IMR-90 (cell line): ENCODE measurements around the gene UBE2N. TPM values are rescaled to one million over a fixed set of nuclear protein-coding genes. Genes with fewer than 3 reads are reported as not detected.
A peak's percentile ranks its signal among the peaks of the same experiment; 100 is the strongest.

Experiments used
- ATAC-seq: fragments of 200-7000 bp; cut with Tn5 transposase; 2 replicates; pipeline ENCODE4 v1.9.1; 2020; ENCODE audit warnings: low read depth, mild to moderate bottlenecking, moderate library complexity
- BruUV-seq: library from RNA; stranded (reverse); fragments of 400-500 nt; replicated peaks from 2 replicates; lab custom pipeline; 2021; lab: Mats Ljungman, UMichigan
- CTCF ChIA-PET: fragments of 300-600 bp; formaldehyde crosslinking; extraction: SDS; loops from one replicate; lab custom pipeline; 2021; ENCODE audit warnings: antibody characterized with exemption; lab: Yijun Ruan, JAX
- POLR2A ChIA-PET: fragments of 300-600 bp; sonication (Branson Sonifier 250); formaldehyde crosslinking; loops from one replicate; lab custom pipeline; 2022; ENCODE audit warnings: antibody characterized with exemption; ENCODE audit not compliant: unreplicated experiment; lab: Charles Lee
- DNase-seq: peaks from one replicate; pipeline ENCODE4 v3.0.0; 2013
- H2AFZ ChIP-seq: replicated peaks from 2 replicates; pipeline ENCODE3; 2013; ENCODE audit warnings: low read length, mild to moderate bottlenecking; ENCODE audit not compliant: poor library complexity
- H2AK5ac ChIP-seq: 2 replicates; pipeline ENCODE4 v1.6.1; 2013; ENCODE audit warnings: low read depth, low read length, inconsistent platforms
- H2AK9ac ChIP-seq: replicated peaks from 2 replicates; pipeline ENCODE3; 2013; ENCODE audit warnings: mild to moderate bottlenecking, low read depth, low read length, moderate library complexity; ENCODE audit not compliant: poor library complexity
- H2BK120ac ChIP-seq: 2 replicates; pipeline ENCODE4 v1.6.1; 2013; ENCODE audit warnings: low read depth, low read length, inconsistent platforms
- H2BK15ac ChIP-seq: 3 replicates; pipeline ENCODE4 v1.6.1; 2013; ENCODE audit warnings: low read depth, low read length, inconsistent platforms
- H2BK20ac ChIP-seq: 2 replicates; pipeline ENCODE4 v1.6.1; 2013; ENCODE audit warnings: low read depth, mild to moderate bottlenecking, inconsistent platforms, low read length, moderate library complexity
- H2BK5ac ChIP-seq: 2 replicates; pipeline ENCODE4 v1.6.1; 2013; ENCODE audit warnings: mild to moderate bottlenecking, low read depth, low read length, inconsistent platforms; ENCODE audit not compliant: poor library complexity, severe bottlenecking
- H3K14ac ChIP-seq: replicated peaks from 2 replicates; pipeline ENCODE4 v1.6.1; 2013; ENCODE audit warnings: low read depth, low read length, inconsistent platforms
- H3K18ac ChIP-seq: 2 replicates; pipeline ENCODE4 v1.6.1; 2013; ENCODE audit warnings: low read depth, low read length, control low read depth
- H3K23ac ChIP-seq: 2 replicates; pipeline ENCODE4 v1.6.1; 2013; ENCODE audit warnings: low read depth, low read length, inconsistent platforms
- H3K27ac ChIP-seq: 2 replicates; pipeline ENCODE4 v1.5.1; 2013; ENCODE audit warnings: mild to moderate bottlenecking, control low read depth, low read length; ENCODE audit not compliant: insufficient read depth
- H3K27me3 ChIP-seq: 2 replicates; pipeline ENCODE4 v1.6.1; 2013; ENCODE audit warnings: low read length; ENCODE audit not compliant: control insufficient read depth, insufficient read depth
- H3K36me3 ChIP-seq: 2 replicates; pipeline ENCODE4 v1.6.1; 2013; ENCODE audit warnings: low read length, mixed read lengths; ENCODE audit not compliant: control insufficient read depth, insufficient read depth
- H3K4ac ChIP-seq: 2 replicates; pipeline ENCODE4 v1.6.1; 2013; ENCODE audit warnings: low read depth, low read length, inconsistent platforms
- H3K4me1 ChIP-seq: 2 replicates; pipeline ENCODE4 v1.6.1; 2013; ENCODE audit warnings: low read length, mixed read lengths; ENCODE audit not compliant: control insufficient read depth, insufficient read depth
- H3K4me2 ChIP-seq: 2 replicates; pipeline ENCODE4 v1.6.1; 2013; ENCODE audit warnings: low read depth, mild to moderate bottlenecking, control low read depth, low read length, moderate library complexity
- H3K4me3 ChIP-seq: 2 replicates; pipeline ENCODE4 v1.5.1; 2013; ENCODE audit warnings: low read depth, mild to moderate bottlenecking, control low read depth, low read length, moderate library complexity; ENCODE audit not compliant: insufficient read depth
- H3K56ac ChIP-seq: 2 replicates; pipeline ENCODE4 v1.6.1; 2013; ENCODE audit warnings: low read length, inconsistent platforms; ENCODE audit not compliant: insufficient read depth; ENCODE audit errors: extremely low read depth
- H3K79me1 ChIP-seq, 2 experiments: 2 replicates each; pipeline ENCODE4 v1.6.1; 2013; ENCODE audit warnings: low read length in 2 of 2, inconsistent platforms in 1 of 2, low read depth in 1 of 2
- H3K9ac ChIP-seq: 2 replicates; pipeline ENCODE4 v1.6.1; 2013; ENCODE audit warnings: low read depth, low read length, control low read depth
- H3K9me1 ChIP-seq: 2 replicates; pipeline ENCODE4 v1.6.1; 2013; ENCODE audit warnings: low read length, inconsistent platforms; ENCODE audit not compliant: insufficient read depth
- H3K9me3 ChIP-seq: 2 replicates; pipeline ENCODE4 v1.6.1; 2013; ENCODE audit warnings: low read length; ENCODE audit not compliant: control insufficient read depth, insufficient read depth
- H4K20me1 ChIP-seq: 2 replicates; pipeline ENCODE4 v1.6.1; 2013; ENCODE audit warnings: low read length, inconsistent platforms; ENCODE audit not compliant: insufficient read depth
- H4K5ac ChIP-seq: 2 replicates; pipeline ENCODE4 v1.6.1; 2013; ENCODE audit warnings: mild to moderate bottlenecking, low read depth, low read length, control low read depth
- H4K8ac ChIP-seq, 2 experiments: 2 replicates each; pipeline ENCODE4 v1.6.1; 2013; ENCODE audit warnings: low read depth in 2 of 2, low read length in 2 of 2, control low read depth in 1 of 2, inconsistent platforms in 1 of 2
- H4K91ac ChIP-seq: 2 replicates; pipeline ENCODE4 v1.6.1; 2013; ENCODE audit warnings: low read depth, low read length, inconsistent platforms; ENCODE audit not compliant: insufficient read depth
- BHLHE40 ChIP-seq: fragments of 150-350 bp; IDR thresholded peaks from 2 replicates; pipeline ENCODE4 v1.6.1; 2016; ENCODE audit warnings: mild to moderate bottlenecking, low read depth, low read length
- CEBPB ChIP-seq: IDR thresholded peaks from 2 replicates; pipeline ENCODE4 v1.6.1; 2012; ENCODE audit warnings: low read depth, low read length, improper control_type of control experiment
- CHD1 ChIP-seq: IDR thresholded peaks from 2 replicates; pipeline ENCODE4 v1.6.1; 2012; ENCODE audit warnings: low read depth, low read length, improper control_type of control experiment
- ELK1 ChIP-seq: fragments of 150-350 bp; IDR thresholded peaks from 2 replicates; pipeline ENCODE4 v1.6.1; 2016; ENCODE audit warnings: low read depth, mild to moderate bottlenecking, low read length, moderate library complexity, borderline replicate concordance
- FOS ChIP-seq: fragments of 150-350 bp; IDR thresholded peaks from 2 replicates; pipeline ENCODE4 v1.6.1; 2016; ENCODE audit warnings: low read depth, low read length
- MAFK ChIP-seq: IDR thresholded peaks from 2 replicates; pipeline ENCODE4 v1.6.1; 2012; ENCODE audit warnings: low read depth, low read length, improper control_type of control experiment
- MAZ ChIP-seq: IDR thresholded peaks from 2 replicates; pipeline ENCODE4 v1.6.1; 2012; ENCODE audit warnings: low read depth, mild to moderate bottlenecking, low read length, improper control_type of control experiment, moderate library complexity, borderline replicate concordance
- MXI1 ChIP-seq: IDR thresholded peaks from 2 replicates; pipeline ENCODE4 v1.6.1; 2012; ENCODE audit warnings: low read depth, mild to moderate bottlenecking, low read length, moderate library complexity, borderline replicate concordance
- NFE2L2 ChIP-seq: fragments of 150-350 bp; IDR thresholded peaks from 2 replicates; pipeline ENCODE4 v1.6.1; 2016; ENCODE audit warnings: low read depth, mild to moderate bottlenecking, low read length
- POLR2A ChIP-seq: IDR thresholded peaks from 2 replicates; pipeline ENCODE4 v1.6.1; 2012; ENCODE audit warnings: mild to moderate bottlenecking, low read depth, low read length
- RAD21 ChIP-seq: IDR thresholded peaks from 2 replicates; pipeline ENCODE4 v1.6.1; 2012; ENCODE audit warnings: low read length, improper control_type of control experiment
- RCOR1 ChIP-seq: IDR thresholded peaks from 2 replicates; pipeline ENCODE4 v1.6.1; 2012; ENCODE audit warnings: mild to moderate bottlenecking, low read length, improper control_type of control experiment; ENCODE audit not compliant: insufficient replicate concordance
- RFX5 ChIP-seq: IDR thresholded peaks from 2 replicates; pipeline ENCODE4 v1.8.0; 2012; ENCODE audit warnings: low read depth, mild to moderate bottlenecking, low read length, moderate library complexity
- SMC3 ChIP-seq: fragments of 150-350 bp; IDR thresholded peaks from 2 replicates; pipeline ENCODE4 v1.6.1; 2016; ENCODE audit warnings: low read depth, mild to moderate bottlenecking, antibody characterized with exemption, low read length, moderate library complexity
- WGBS, 2 experiments: methylation state at CpG; one replicate each; pipeline versions ENCODE4 v1.1.5 to v1.1.7; 2013; ENCODE audit warnings: missing lambda C conversion rate in 2 of 2; ENCODE audit not compliant: insufficient read length in 1 of 2; ENCODE audit errors: extremely low coverage in 2 of 2; 5-methylcytosine and 5-hydroxymethylcytosine counted together
- dilution Hi-C: fragments of 300-500 bp; cut with HindIII; formaldehyde crosslinking; loops from one replicate; pipeline ENCODE4 v1.14.3; 2018; ENCODE audit warnings: low sequenced_read_pairs; ENCODE audit not compliant: unreplicated experiment
- in situ Hi-C: fragments of 300-500 bp; cut with MboI; formaldehyde crosslinking; loops from 3 replicates; pipeline ENCODE4 v1.14.3; 2019; ENCODE audit warnings: low sequenced_read_pairs, inconsistent platforms, mixed read lengths
- intact Hi-C: fragments of 100-400 bp; cut with micrococcal nuclease; formaldehyde crosslinking; loops from 2 replicates; pipeline ENCODE4 v1.10.0; 2022
- polyA plus RNA-seq, 3 experiments: library from polyadenylated mRNA; depleted of rRNA; stranded (reverse); fragments of >200 nt; gene quantifications; 2 replicates each; pipeline ENCODE4 v1.2.3, GENCODE V29; 2012; ENCODE audit warnings: low replicate concordance in 1 of 3
- total RNA-seq: library from RNA; depleted of rRNA; stranded (reverse); fragments of >200 nt; gene quantifications from 2 replicates; pipeline ENCODE4 v1.2.3, GENCODE V29; 2012
- TF ChIP-seq, protein P1 (sequence below): conservative IDR thresholded peaks from 2 replicates; pipeline ENCODE4 v1.5.1; 2012; ENCODE audit warnings: mild to moderate bottlenecking, low read depth, low read length, improper control_type of control experiment
- TF ChIP-seq, protein P2 (sequence below): fragments of 150-350 bp; IDR thresholded peaks from 2 replicates; pipeline ENCODE4 v1.6.1; 2017; ENCODE audit warnings: mild to moderate bottlenecking, antibody characterized with exemption, low read length, low read depth

UBE2N gene
- total and polyA plus RNA-seq, 2 of the 4 experiments (the other 2 are of a cell fraction): 64.5 to 103 TPM

DNA sequence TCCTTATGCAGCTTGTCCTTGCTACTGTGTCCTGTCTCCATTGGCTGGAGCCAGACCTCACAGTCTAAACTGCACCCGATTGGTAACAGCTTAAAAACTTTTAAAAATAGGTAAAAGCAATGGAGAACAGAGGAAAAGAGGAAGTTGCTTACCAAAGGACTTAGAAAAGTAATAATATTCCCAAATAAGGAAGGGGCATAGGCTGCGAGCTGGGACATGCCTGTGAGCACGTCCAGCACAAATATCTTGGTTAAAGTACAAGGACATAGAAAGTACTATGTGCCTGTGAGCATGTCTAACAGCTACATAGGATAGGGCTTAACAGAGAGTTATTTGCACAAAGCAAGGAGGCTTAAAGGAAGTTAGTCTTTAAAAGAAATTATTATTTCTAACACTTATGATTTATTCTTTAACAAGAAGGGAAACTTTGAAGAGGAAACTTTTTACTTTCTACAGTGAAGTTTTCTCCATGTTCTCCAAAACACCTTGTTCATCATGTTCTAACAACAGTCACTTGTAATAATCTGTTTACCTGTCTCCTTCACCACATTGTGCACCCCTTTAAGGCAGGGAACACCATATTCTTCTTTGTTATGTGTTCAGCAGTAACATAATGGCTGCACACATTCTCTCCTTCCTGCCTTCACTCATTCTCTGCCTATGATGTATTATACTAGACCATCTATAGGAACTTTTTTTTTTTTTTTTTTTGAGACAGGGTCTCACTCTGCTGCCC is 9.8 kb upstream of the UBE2N start:
- Histone ChIP-seq H3K23ac (no peak overlapping the region), H3K9me1 (no peaks in the 10 kb centered on the region), H3K4ac (no peak overlapping the region), H2AFZ (no peak overlapping the region), H2BK120ac (no peak overlapping the region), H3K27me3 (no peaks in the 10 kb centered on the region), H3K4me3 (no peak overlapping the region), H3K36me3 (no peaks in the 10 kb centered on the region), H3K9ac (no peak overlapping the region), H3K18ac (peak overlapping the region; percentile 51; the same call in 1 of the 2 replicates), H4K91ac (no peak overlapping the region), H3K56ac (no peak overlapping the region), H3K4me1 (no peaks in the 10 kb centered on the region), H3K14ac (no peak overlapping the region), H3K9me3 (no peaks in the 10 kb centered on the region), H4K5ac (peak overlapping the region; percentile 59; the same call in 1 of the 2 replicates), H2AK5ac (no peak overlapping the region), H3K27ac (no peak overlapping the region), H2BK20ac (no peak overlapping the region), H4K8ac (no peak overlapping the region), H4K20me1 (no peaks in the 10 kb centered on the region), H2BK15ac (no peak overlapping the region), H2BK5ac (no peak overlapping the region), H3K4me2 (no peak overlapping the region), H3K79me1 (no peaks in the 10 kb centered on the region; a peak in 1 of 4 replicates), H2AK9ac (no peak overlapping the region)
- ChIA-PET CTCF (no interaction called here), POLR2A (no interaction called here)
- dilution Hi-C loops (no loop called here), intact Hi-C loops (no loop called here), in situ Hi-C loops (no loop called here)
- no TSS peak for BruUV-seq
- TF ChIP-seq CEBPB (no peak), MAFK (no peak), CHD1 (no peak), SMC3 (no peak), BHLHE40 (no peak), ELK1 (no peak), RAD21 (no peak), MXI1 (no peak), POLR2A (no peak), RFX5 (no peak), RCOR1 (no peak), MAZ (no peak), FOS (no peak), NFE2L2 (no peak)
- TF ChIP-seq, protein P1, sequence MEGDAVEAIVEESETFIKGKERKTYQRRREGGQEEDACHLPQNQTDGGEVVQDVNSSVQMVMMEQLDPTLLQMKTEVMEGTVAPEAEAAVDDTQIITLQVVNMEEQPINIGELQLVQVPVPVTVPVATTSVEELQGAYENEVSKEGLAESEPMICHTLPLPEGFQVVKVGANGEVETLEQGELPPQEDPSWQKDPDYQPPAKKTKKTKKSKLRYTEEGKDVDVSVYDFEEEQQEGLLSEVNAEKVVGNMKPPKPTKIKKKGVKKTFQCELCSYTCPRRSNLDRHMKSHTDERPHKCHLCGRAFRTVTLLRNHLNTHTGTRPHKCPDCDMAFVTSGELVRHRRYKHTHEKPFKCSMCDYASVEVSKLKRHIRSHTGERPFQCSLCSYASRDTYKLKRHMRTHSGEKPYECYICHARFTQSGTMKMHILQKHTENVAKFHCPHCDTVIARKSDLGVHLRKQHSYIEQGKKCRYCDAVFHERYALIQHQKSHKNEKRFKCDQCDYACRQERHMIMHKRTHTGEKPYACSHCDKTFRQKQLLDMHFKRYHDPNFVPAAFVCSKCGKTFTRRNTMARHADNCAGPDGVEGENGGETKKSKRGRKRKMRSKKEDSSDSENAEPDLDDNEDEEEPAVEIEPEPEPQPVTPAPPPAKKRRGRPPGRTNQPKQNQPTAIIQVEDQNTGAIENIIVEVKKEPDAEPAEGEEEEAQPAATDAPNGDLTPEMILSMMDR: no peak
- TF ChIP-seq, protein P2, sequence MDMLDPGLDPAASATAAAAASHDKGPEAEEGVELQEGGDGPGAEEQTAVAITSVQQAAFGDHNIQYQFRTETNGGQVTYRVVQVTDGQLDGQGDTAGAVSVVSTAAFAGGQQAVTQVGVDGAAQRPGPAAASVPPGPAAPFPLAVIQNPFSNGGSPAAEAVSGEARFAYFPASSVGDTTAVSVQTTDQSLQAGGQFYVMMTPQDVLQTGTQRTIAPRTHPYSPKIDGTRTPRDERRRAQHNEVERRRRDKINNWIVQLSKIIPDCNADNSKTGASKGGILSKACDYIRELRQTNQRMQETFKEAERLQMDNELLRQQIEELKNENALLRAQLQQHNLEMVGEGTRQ: no peak
- no peak for DNase-seq
- ATAC-seq: no peak
- no CpG with 5 or more reads among the region's 3 CpGs for WGBS, 2 experiments
